Medulla oblongata (tissue), 1 donor: ENCODE measurements around the gene RASL10A.
"Not testable (repeated sequence)": the region's sequence is repeated elsewhere in the genome, so short reads cannot be mapped to it uniquely, and the experiment has no call there.

Source experiments
- DNase-seq: peaks from one replicate; pipeline ENCODE4 v3.0.0-alpha.2; 2015; ENCODE audit errors: extremely low spot score

The RASL10A gene

GRCh38 chr22:29315286-29316140 is at the start of gene RASL10A:
Gene RASL10A (minus strand): TSS chr22:29315697. CDS start chr22:29315246, 451 bp downstream.
- no peak for DNase-seq

- DNase-seq, result peak; percentile 73
Measured at GRCh38 chr22:29359469-29359868, 44.0 kb upstream of the RASL10A start.

GRCh38 chr22:29357193-29357890 is 41.8 kb upstream of the RASL10A start:
- DNase-seq, result not testable (repeated sequence)

GRCh38 chr22:29353860-29354259 is 38.4 kb upstream of the RASL10A start:
- DNase-seq, result no peak

GRCh38 chr22:29353286-29353685 is 37.8 kb upstream of the RASL10A start:
- no peak for DNase-seq

- DNase-seq, result peak; percentile 71
Measured at GRCh38 chr22:29352778-29353177, 37.3 kb upstream of the RASL10A start.

- no peak for DNase-seq
Measured at GRCh38 chr22:29351891-29352290, 36.4 kb upstream of the RASL10A start.

GRCh38 chr22:29351042-29351441 is 35.5 kb upstream of the RASL10A start:
- no peak for DNase-seq

GRCh38 chr22:29348956-29349355 is 33.5 kb upstream of the RASL10A start:
- no peak for DNase-seq

GRCh38 chr22:29348041-29348440 is 32.5 kb upstream of the RASL10A start:
- no peak for DNase-seq

GRCh38 chr22:29346659-29347058 is 31.2 kb upstream of the RASL10A start:
- DNase-seq, result peak; percentile 92

- peak; percentile 62 for DNase-seq
Measured at GRCh38 chr22:29345932-29346331, 30.4 kb upstream of the RASL10A start.

GRCh38 chr22:29344889-29345288 is 29.4 kb upstream of the RASL10A start:
- not testable (repeated sequence) for DNase-seq

GRCh38 chr22:29344137-29344536 is 28.6 kb upstream of the RASL10A start:
- peak; percentile 73 for DNase-seq

- DNase-seq, result no peak
Measured at GRCh38 chr22:29343313-29343805, 27.9 kb upstream of the RASL10A start.

- DNase-seq, result no peak
Measured at GRCh38 chr22:29342577-29343312, 27.2 kb upstream of the RASL10A start.

GRCh38 chr22:29342177-29342576 is 26.7 kb upstream of the RASL10A start:
- no peak for DNase-seq

GRCh38 chr22:29341849-29342127 is 26.3 kb upstream of the RASL10A start:
- DNase-seq, result no peak

- no peak for DNase-seq
Measured at GRCh38 chr22:29341056-29341848, 25.8 kb upstream of the RASL10A start.

GRCh38 chr22:29340566-29340965 is 25.1 kb upstream of the RASL10A start:
- DNase-seq, result no peak
